GM12872 (cell line): Measurements from ENCODE around the gene SLC2A6.

Experiments used
- CTCF ChIP-seq: IDR thresholded peaks from 3 replicates; pipeline ENCODE4 v1.5.1; 2011; ENCODE audit warnings: low read depth, mild to moderate bottlenecking, low read length, moderate library complexity; ENCODE audit not compliant: insufficient read depth

SLC2A6 gene

GRCh38 chr9:133499132-133499891 lies 20.4 kb upstream of the SLC2A6 start:
- TF ChIP-seq CTCF, result no peak

- TF ChIP-seq CTCF, result no peak
Observed at GRCh38 chr9:133496861-133497842, 18.3 kb upstream of the SLC2A6 start.

- TF ChIP-seq CTCF, result no peak
Observed at GRCh38 chr9:133495327-133496293, 16.7 kb upstream of the SLC2A6 start.

GRCh38 chr9:133494636-133495326 lies 15.9 kb upstream of the SLC2A6 start:
- no peak for TF ChIP-seq CTCF

GRCh38 chr9:133493845-133494540 lies 15.1 kb upstream of the SLC2A6 start:
- no peak for TF ChIP-seq CTCF

GRCh38 chr9:133493428-133493827 lies 14.5 kb upstream of the SLC2A6 start:
- no peak for TF ChIP-seq CTCF
